Gastrocnemius medialis (tissue), 4 donors: ENCODE results near the gene RNU6-1. TPM values are rescaled to one million over a fixed set of nuclear protein-coding genes. Genes with fewer than 3 reads are reported as not detected.
A peak's percentile ranks its signal among the peaks of the same experiment; 100 is the strongest.

Source experiments
- ATAC-seq, 2 donors: fragments of 150-250 bp; one replicate each; pipeline ENCODE4 v1.9.1; 2016
- DNase-seq, 2 donors: peaks; one replicate each; pipeline ENCODE4 v3.0.0-alpha.2; 2019
- H3K27ac ChIP-seq, 4 donors: fragments of 200-600 bp; sonication (generic); 1 replicate in 1 of 4; 2 replicates in 3 of 4; pipeline ENCODE4 v1.5.1; 2016 to 2018; ENCODE audit warnings: mild to moderate bottlenecking in 2 of 4, moderate library complexity in 1 of 4
- H3K27me3 ChIP-seq, 3 donors: fragments of 200-600 bp; sonication (generic) in 2 of 3; 1 replicate in 1 of 3; 2 replicates in 2 of 3; pipeline versions ENCODE4 v1.5.1 to v1.6.0; 2016 to 2019; ENCODE audit warnings: mild to moderate bottlenecking in 1 of 3, moderate library complexity in 1 of 3
- H3K36me3 ChIP-seq, 2 donors: fragments of 200-600 bp; sonication (generic) in 1 of 2; one replicate each; pipeline ENCODE4 v1.5.1; 2017 to 2018
- H3K4me1 ChIP-seq, 2 donors: fragments of 200-600 bp; sonication (generic) in 1 of 2; one replicate each; pipeline ENCODE4 v1.5.1; 2016 to 2017; ENCODE audit warnings: mild to moderate bottlenecking in 2 of 2
- H3K4me3 ChIP-seq, 4 donors: fragments of 200-600 bp; sonication (generic) in 3 of 4; 1 replicate in 1 of 4; 2 replicates in 3 of 4; pipeline ENCODE4 v1.5.1; 2016 to 2019; ENCODE audit warnings: mild to moderate bottlenecking in 2 of 4
- H3K9me3 ChIP-seq, 3 donors: fragments of 200-600 bp; sonication (generic) in 2 of 3; 1 replicate in 1 of 3; 2 replicates in 2 of 3; pipeline ENCODE4 v1.5.1; 2016 to 2019
- CTCF ChIP-seq, 5 experiments: fragments of 450-650 bp in 3 of 5; fragments of 200-600 bp in 2 of 5; sonication (generic) in 2 of 5; IDR thresholded peaks in 4 of 5; conservative IDR thresholded peaks in 1 of 5; 1 replicate in 4 of 5; 2 replicates in 1 of 5; pipeline ENCODE4 v1.5.1; 2016 to 2019; ENCODE audit warnings: antibody characterized with exemption in 5 of 5, mild to moderate bottlenecking in 3 of 5, moderate library complexity in 3 of 5
- POLR2A ChIP-seq, 2 donors: fragments of 450-650 bp; IDR thresholded peaks; one replicate each; pipeline ENCODE4 v1.6.1; 2017; ENCODE audit warnings: antibody characterized with exemption in 2 of 2, mild to moderate bottlenecking in 2 of 2, moderate library complexity in 2 of 2
- in situ Hi-C, 4 donors: fragments of 200-750 bp; cut with MboI; loops; one replicate each; pipeline versions ENCODE4 v1.15.0 to v1.8.0; 2017; ENCODE audit warnings: low sequenced_read_pairs in 4 of 4
- intact Hi-C: fragments of 100-400 bp; cut with DNase I; formaldehyde crosslinking; loops from one replicate; pipeline ENCODE4 v1.15.1; 2023; ENCODE audit warnings: low total_unique reads
- total RNA-seq, 4 donors: library from RNA; depleted of rRNA; stranded (reverse); fragments of >200 nt; gene quantifications; one replicate each; pipeline versions ENCODE4 v1.1.0 to v1.2.3, GENCODE V29; 2016

Gene RNU6-1
- total RNA-seq: not detected

- Histone ChIP-seq H3K4me3 (peak within 1 kb of the TSS; percentile 94 to 99 (median 96)), H3K36me3 (no peaks in the 10 kb centered on the region), H3K27ac (peak within 1 kb of the TSS; percentile 97 to 100 (median 99)), H3K27me3 (no peaks in the 10 kb centered on the region), H3K4me1 (peaks cover 20 to 28% of the 10 kb centered on the region in 2 donors), H3K9me3 (no peaks in the 10 kb centered on the region)
- intact Hi-C loops: loop anchor here (1.0 to 5.0 kb wide), 3 partner anchors 298 to 893 kb away; partner anchors contain the start of genes C15orf61 and MAP2K5
- in situ Hi-C loops: loop anchor here (5.0 to 25.0 kb wide), 6 partner anchors 303 to 903 kb away; partner anchors contain the start of genes C15orf61 (in 1 of the 4) and MAP2K5 (in 1 of the 4)
- DNase-seq (peak; percentile 90 to 96), ATAC-seq (peak; percentile 88 to 94)
- TF ChIP-seq POLR2A (IDR thresholded peaks at IDR 0.05): peak; percentile 90 to 95
- peak in 1 of 5 experiments; percentile 31 for TF ChIP-seq CTCF (IDR thresholded peaks at IDR 0.05 in 4 of 5, conservative IDR thresholded peaks at IDR 0.05 in 1 of 5)
Observed at GRCh38 chr15:67839929-67840748, at the start of gene RNU6-1. RNU6-1 (minus strand) TSS chr15:67840045.

GRCh38 chr15:67887776-67888175, 47.9 kb upstream of the RNU6-1 start:
- ATAC-seq (no peak), DNase-seq (no peak)
- H3K4me3 ChIP-seq: no peak overlapping the region
- TF ChIP-seq CTCF (IDR thresholded peaks at IDR 0.05 in 4 of 5, conservative IDR thresholded peaks at IDR 0.05 in 1 of 5) (no peak), POLR2A (IDR thresholded peaks at IDR 0.05) (no peak)
- H3K27me3 ChIP-seq: no peaks in the 10 kb centered on the region
- intact Hi-C loops (no loop called here), in situ Hi-C loops (loop anchor here in 1 of 4 donors (10.0 kb wide), 1 partner anchor 57 kb away; no protein-coding TSS in a partner anchor)
- no peaks in the 10 kb centered on the region for H3K9me3 ChIP-seq
- H3K36me3 ChIP-seq: no peaks in the 10 kb centered on the region
- no peak overlapping the region for H3K27ac ChIP-seq
- peaks cover 13 to 26% of the 10 kb centered on the region in 2 donors for H3K4me1 ChIP-seq

GRCh38 chr15:67885861-67886260, 46.0 kb upstream of the RNU6-1 start:
- intact Hi-C loops (no loop called here), in situ Hi-C loops (loop anchor here in 1 of 4 donors (10.0 kb wide), 1 partner anchor 59 kb away; no protein-coding TSS in a partner anchor)
- H3K27ac ChIP-seq: peak overlapping the region in 1 of 4 donors; percentile 79
- H3K4me3 ChIP-seq: no peak overlapping the region
- no peaks in the 10 kb centered on the region for H3K27me3 ChIP-seq
- H3K36me3 ChIP-seq: no peaks in the 10 kb centered on the region
- no peak for DNase-seq
- ATAC-seq: no peak
- no peaks in the 10 kb centered on the region for H3K9me3 ChIP-seq
- TF ChIP-seq CTCF (IDR thresholded peaks at IDR 0.05 in 4 of 5, conservative IDR thresholded peaks at IDR 0.05 in 1 of 5) (no peak), POLR2A (IDR thresholded peaks at IDR 0.05) (no peak)
- H3K4me1 ChIP-seq: peaks cover 10 to 19% of the 10 kb centered on the region in 2 donors

- peak overlapping the region; percentile 53 to 79 (median 76) for H3K27ac ChIP-seq
- H3K4me3 ChIP-seq: peak overlapping the region; percentile 59 to 71 (median 64)
- no peaks in the 10 kb centered on the region for H3K36me3 ChIP-seq
- no peak for TF ChIP-seq CTCF (IDR thresholded peaks at IDR 0.05 in 4 of 5, conservative IDR thresholded peaks at IDR 0.05 in 1 of 5)
- no peak for TF ChIP-seq POLR2A (IDR thresholded peaks at IDR 0.05)
- H3K9me3 ChIP-seq: no peaks in the 10 kb centered on the region
- H3K4me1 ChIP-seq: peaks cover 10 to 19% of the 10 kb centered on the region in 2 donors
- in situ Hi-C loops (loop anchor here in 1 of 4 donors (10.0 kb wide), 1 partner anchor 60 kb away; no protein-coding TSS in a partner anchor), intact Hi-C loops (no loop called here)
- no peak for ATAC-seq
- no peak for DNase-seq
- no peaks in the 10 kb centered on the region for H3K27me3 ChIP-seq
Observed at GRCh38 chr15:67885175-67885523, 45.3 kb upstream of the RNU6-1 start.
